NCI-H345 (cell line): ENCODE results near the gene SLX4IP.

Experiments
- DNase-seq: peaks from one replicate; lab custom pipeline; 2025; lab: John Stamatoyannopoulos, UW

Gene SLX4IP

GRCh38 chr20:10551732-10552724 is 116.9 kb downstream of the SLX4IP start:
- DNase-seq: no peak

- peak; percentile 69 for DNase-seq
Observed at GRCh38 chr20:10553326-10553984, 118.3 kb downstream of the SLX4IP start.

GRCh38 chr20:10554285-10554684 is 119.2 kb downstream of the SLX4IP start:
- DNase-seq: no peak

- no peak for DNase-seq
Observed at GRCh38 chr20:10555393-10555792, 120.3 kb downstream of the SLX4IP start.

GRCh38 chr20:10555865-10556308 is 120.8 kb downstream of the SLX4IP start:
- no peak for DNase-seq

GRCh38 chr20:10556519-10557083 is 121.5 kb downstream of the SLX4IP start:
- no peak for DNase-seq

GRCh38 chr20:10557685-10558084 is 122.6 kb downstream of the SLX4IP start:
- peak; percentile 77 for DNase-seq

GRCh38 chr20:10558635-10559187 is 123.6 kb downstream of the SLX4IP start:
- DNase-seq: no peak

GRCh38 chr20:10559266-10559665 is 124.2 kb downstream of the SLX4IP start:
- DNase-seq: no peak

GRCh38 chr20:10560686-10561085 is 125.6 kb downstream of the SLX4IP start:
- no peak for DNase-seq

- DNase-seq: no peak
Observed at GRCh38 chr20:10561302-10561701, 126.2 kb downstream of the SLX4IP start.

GRCh38 chr20:10562899-10563298 is 127.8 kb downstream of the SLX4IP start:
- no peak for DNase-seq

- DNase-seq: no peak
Observed at GRCh38 chr20:10563935-10564492, 128.9 kb downstream of the SLX4IP start.

GRCh38 chr20:10565191-10565921 is 130.3 kb downstream of the SLX4IP start:
- no peak for DNase-seq

GRCh38 chr20:10565922-10566897 is 131.1 kb downstream of the SLX4IP start:
- DNase-seq: peak; percentile 59

GRCh38 chr20:10568032-10568431 is 132.9 kb downstream of the SLX4IP start:
- DNase-seq: peak; percentile 17

- no peak for DNase-seq
Observed at GRCh38 chr20:10571313-10571815, 136.3 kb downstream of the SLX4IP start.

- DNase-seq: no peak
Observed at GRCh38 chr20:10572853-10573252, 137.7 kb downstream of the SLX4IP start.

GRCh38 chr20:10573273-10573950 is 138.3 kb downstream of the SLX4IP start:
- no peak for DNase-seq
